ENCODE measurements around the gene PROSER3.

PROSER3 gene

GRCh38 chr19:35739275-35740107 lies 18.5 kb upstream of the PROSER3 start:
- DNase-seq = no peak

GRCh38 chr19:35740108-35740422 lies 17.9 kb upstream of the PROSER3 start:
- DNase-seq = no peak

GRCh38 chr19:35740423-35741202 lies 17.4 kb upstream of the PROSER3 start:
- DNase-seq = peak; percentile 97 to 99 (median 98)

- no peak for DNase-seq
These were observed 16.8 kb upstream of the PROSER3 start for GRCh38 chr19:35741203-35741515.

GRCh38 chr19:35742121-35742724 lies 15.8 kb upstream of the PROSER3 start, which contains the start of gene IGFLR1:
Gene IGFLR1, minus strand, starts transcription at chr19:35742452. Its CDS starts 1,272 bp downstream, at chr19:35741180.
- DNase-seq = peak; percentile 81 to 94 (median 91)

- no peak for DNase-seq
These were observed 14.1 kb upstream of the PROSER3 start for GRCh38 chr19:35743640-35744429.

- peak; percentile 95 to 98 (median 98) for DNase-seq
These were observed 13.3 kb upstream of the PROSER3 start for GRCh38 chr19:35744430-35745327.

- DNase-seq = peak; percentile 99 to 100 (median 100)
These were observed 12.5 kb upstream of the PROSER3 start, which contains the start of the genes PSENEN and U2AF1L4 for GRCh38 chr19:35745328-35746086. Gene PSENEN, plus strand, starts transcription at chr19:35745651. Its CDS starts 280 bp downstream, at chr19:35745931. Gene U2AF1L4, minus strand, starts transcription at chr19:35745418. Its CDS starts 27 bp downstream, at chr19:35745391.

- peak in 1 of 4 experiments; percentile 9 for DNase-seq
These were observed 11.9 kb upstream of the PROSER3 start for GRCh38 chr19:35746087-35746462.

GRCh38 chr19:35746531-35746930 lies 11.4 kb upstream of the PROSER3 start:
- DNase-seq = peak in 3 of 4 experiments; percentile 29 to 53 (median 37)

- peak; percentile 99 to 100 (median 100) for DNase-seq
These were observed 9.6 kb upstream of the PROSER3 start, which contains the start of gene LIN37 for GRCh38 chr19:35748106-35749020. Gene LIN37, plus strand, starts transcription at chr19:35748576. Its CDS starts 149 bp downstream, at chr19:35748725.

GRCh38 chr19:35750167-35750566 lies 7.8 kb upstream of the PROSER3 start:
- no peak for DNase-seq

- no peak for DNase-seq
These were observed 5.9 kb upstream of the PROSER3 start for GRCh38 chr19:35751839-35752745.

GRCh38 chr19:35752746-35753350 lies 5.1 kb upstream of the PROSER3 start:
- DNase-seq = no peak

- DNase-seq = no peak
These were observed 4.2 kb upstream of the PROSER3 start for GRCh38 chr19:35753634-35754369.

- DNase-seq = no peak
These were observed 3.4 kb upstream of the PROSER3 start for GRCh38 chr19:35754370-35755130.

All from suppressor macrophage (primary cell).